NCI-H774 (cell line): ENCODE results near the gene PIM2.

ENCODE experiments used
- DNase-seq: peaks from one replicate; lab custom pipeline; 2025; lab: John Stamatoyannopoulos, UW

Gene PIM2

DNA sequence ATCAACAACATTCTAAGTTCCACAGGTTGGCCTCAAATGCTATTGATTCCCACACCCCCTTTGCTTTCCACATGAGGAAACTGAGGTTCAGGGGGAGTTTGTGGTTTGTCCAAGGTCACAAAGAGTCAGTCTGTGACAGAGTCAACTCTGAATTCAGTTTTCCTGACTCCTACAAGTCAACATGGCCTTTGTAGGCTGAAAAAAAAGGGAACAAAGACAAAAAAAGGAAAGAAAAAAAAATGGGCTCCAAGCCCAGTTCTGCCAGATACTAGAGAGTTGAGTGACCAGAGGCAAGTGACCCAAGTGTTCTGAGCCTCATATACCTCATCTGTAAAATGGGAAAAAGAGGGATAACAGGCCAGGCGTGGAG, 16.5 kb upstream of the PIM2 start:
- no peak for DNase-seq

DNA sequence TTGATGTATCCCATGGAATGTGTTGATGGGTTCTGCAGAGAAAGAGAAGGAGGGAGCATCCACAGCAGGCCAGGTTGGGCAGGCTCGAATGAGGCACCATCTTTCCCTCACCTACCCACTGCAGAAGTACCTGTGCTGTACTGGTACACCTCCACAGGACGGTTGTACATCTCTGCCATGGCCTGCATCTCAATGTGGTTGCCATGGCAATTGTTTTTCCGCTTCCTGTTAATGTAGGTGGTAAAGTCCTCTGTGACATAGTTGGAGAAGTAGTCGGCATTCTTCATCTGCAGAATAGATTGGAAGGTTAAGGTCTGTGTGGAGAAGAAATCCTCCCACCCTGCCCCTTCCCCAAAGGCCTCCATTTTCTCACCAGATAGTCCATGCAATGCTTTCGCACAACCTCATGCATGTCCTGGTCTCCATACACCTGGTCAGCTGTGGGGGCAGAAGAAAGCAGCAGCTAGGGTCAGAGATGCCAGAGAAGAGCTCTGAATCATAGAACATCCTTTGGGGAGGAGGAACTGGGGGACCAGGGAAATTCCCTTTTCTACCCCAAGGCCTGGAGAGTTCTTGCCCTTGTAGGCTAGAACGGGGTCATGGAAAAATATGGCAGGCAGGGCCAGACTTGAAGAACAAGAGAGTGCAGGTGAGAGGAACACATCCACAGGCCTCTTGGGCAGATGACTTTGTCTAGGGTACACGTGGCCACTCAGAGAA, 15.9 kb upstream of the PIM2 start:
- DNase-seq = no peak

DNA sequence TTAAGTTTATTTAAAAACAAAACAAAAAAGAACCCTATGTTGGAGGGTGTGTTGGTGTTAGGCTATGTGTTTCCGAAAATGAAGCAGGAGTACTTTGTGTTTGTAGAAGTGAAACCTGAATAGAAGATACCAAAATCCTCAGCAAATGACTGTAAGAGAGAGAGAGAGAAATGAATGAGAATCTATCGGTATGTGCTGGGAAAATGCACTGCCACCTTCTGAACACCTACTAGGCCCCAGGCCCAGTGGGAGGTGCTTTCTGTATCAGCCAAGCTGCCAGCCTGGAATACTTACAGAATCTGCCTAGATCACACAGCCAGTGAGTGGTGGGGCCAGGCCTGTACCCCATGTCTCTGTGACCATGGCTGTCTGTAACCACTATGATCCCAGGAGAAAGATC, 14.9 kb upstream of the PIM2 start:
- no peak for DNase-seq

DNA sequence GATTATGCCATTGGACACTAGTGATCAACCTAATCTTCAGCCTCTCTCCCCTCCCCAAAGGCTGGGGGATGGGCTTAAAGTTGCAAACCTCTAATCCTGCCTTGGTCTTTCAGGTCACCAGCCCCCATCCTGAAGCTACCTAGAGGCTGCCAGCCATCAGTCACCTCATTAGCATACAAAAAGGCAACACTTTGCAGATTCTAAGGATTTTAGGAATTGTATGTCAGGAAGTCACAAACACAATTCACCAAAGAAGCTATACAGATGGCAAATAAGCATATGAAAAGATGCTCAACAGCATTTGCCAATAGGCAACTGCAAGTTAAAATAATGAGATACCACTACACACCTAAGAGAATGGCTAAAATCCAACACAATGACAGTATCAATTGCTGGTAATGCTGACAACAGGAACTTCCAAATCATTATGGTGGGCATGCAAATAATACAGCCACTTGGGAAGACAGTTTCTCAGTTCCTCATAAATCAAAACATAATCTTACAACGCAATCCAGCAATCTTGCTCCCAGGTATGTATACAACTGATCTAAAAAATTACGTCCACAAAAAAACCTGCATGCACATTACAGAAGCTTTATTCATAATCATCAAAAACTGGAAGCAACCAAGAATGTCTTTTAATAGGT, 9.0 kb upstream of the PIM2 start:
- no peak for DNase-seq

DNA sequence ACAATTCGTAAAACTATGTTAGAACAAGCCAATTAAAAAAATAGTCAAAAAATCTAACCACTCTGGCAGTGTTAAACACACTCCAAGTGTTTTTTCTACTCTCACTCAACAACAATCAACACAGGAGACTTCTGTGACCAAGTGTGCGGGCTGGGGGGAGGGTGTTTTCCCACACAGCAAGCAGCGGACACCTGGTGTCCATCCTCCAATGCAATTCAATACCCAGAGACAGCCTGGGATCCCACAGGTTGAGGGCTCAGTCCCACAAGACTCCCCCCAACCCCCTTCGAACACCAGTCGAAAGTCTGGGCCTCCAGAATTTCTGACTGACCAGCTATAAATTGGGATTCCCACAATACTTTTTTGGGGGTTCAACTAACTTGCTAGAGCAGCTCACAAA, 8.3 kb upstream of the PIM2 start:
- no peak for DNase-seq

DNA sequence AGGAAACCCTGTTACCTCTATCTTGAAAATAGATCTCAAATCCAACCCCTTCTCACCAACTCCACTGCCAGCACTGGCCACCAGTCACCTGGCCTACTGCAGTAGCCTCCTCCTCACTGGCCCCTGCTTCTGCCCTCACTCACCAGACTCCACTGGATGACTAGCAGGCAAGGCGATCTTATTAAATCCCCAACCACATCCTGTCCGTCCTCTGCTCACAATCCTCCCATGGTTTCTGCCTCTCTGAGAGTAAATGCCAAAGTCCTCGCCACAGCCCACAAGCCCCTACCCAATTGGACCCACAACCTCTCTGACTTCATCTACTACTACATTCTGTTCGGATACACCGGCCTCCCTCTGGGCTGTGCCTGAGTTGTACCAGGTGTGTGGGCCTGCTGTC, 5.4 kb upstream of the PIM2 start:
- no peak for DNase-seq

DNA sequence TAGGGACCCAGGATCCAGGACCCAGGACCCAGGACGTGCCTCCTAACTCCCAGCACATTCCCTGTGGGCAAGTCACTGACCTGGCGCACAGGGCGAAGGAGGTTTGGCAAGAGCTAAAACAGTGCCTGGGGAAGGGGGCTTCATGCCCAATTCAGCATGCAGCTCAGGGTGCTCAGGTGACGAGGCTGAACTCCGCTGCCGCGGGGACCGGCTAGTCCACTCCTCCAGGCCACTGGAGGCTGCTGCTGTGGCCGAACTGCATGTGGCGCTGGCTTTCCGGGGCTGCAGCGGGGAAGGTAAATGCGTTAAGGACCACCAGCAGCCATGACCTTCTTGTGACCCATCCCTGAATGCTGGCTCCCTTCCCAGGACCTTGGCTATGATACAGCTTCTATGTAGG, 4.9 kb upstream of the PIM2 start:
- DNase-seq = no peak

DNA sequence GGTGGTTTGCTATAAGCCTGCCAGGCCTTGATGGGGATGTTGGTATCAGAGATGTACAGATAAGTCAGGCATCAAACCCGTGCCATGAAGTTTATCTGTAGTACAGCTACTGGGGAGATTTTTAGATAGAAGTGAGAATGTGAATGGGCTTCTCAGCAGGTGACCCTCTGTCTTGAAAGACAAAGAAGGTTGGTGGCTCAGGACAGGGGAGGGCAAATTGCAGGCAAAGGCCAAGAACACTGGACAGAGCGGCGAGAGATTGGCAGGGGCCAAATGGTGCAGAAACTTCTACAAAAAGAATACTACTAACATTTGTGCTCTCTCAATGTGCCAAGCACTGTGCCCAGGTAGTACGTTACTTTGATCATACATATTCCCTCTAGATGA, 1.9 kb upstream of the PIM2 start:
- no peak for DNase-seq

DNA sequence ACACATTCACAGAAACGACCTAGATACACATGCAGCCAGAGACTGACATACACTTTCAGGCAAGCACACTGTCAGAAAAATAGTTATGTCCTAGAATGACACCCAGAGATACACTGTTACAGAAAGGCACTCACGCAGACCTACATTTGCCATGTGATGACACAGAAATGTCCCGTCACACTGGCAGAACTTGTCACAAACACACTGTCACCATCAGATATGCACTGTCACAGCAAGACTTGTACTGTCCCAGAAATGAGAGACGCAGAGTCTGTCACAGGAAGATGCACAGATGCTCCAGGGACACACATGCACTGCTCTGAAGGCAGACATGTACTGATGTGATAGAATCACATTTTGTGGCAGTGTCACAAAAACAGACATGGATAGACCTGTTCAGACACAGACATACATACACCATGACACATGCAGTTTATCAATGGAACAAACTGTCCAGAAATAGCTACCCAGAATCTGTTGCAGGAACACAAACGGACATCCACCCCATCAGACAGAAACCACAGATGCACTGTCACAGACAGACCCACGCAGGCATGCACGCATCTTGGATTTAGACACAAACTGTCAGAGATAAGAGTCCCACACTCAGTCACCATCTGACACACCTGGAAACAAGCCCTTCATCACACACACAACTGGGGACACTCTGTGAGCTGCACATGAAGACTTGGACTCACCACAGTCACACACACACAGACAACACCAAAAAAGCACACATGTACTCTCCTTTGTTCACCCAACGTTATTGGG, 1.3 kb upstream of the PIM2 start:
- DNase-seq = no peak

DNA sequence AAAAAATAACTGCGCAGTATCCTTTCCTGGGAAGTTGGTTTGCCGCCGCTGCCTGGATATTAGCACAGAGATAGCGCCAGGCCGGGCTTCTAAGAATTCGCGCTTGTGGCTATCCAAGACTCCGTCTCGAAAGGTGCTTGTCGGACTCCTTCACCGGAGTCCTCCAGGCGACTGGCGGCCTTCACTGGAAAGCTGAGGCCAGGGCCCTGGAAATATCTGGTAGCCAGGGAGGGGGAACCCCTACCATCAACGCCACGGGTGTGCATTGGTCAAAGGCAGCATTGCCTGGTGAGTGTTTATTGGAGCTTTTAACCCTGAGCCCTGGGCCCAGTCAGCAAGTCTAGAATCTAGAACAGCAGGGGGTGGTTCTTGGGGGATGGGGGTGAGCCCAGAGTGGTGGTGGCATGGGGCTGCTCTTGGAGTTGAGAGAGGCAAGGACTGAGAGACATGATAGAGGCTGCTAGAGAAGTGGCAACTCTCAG, 577 bp upstream of the PIM2 start:
- DNase-seq = no peak

DNA sequence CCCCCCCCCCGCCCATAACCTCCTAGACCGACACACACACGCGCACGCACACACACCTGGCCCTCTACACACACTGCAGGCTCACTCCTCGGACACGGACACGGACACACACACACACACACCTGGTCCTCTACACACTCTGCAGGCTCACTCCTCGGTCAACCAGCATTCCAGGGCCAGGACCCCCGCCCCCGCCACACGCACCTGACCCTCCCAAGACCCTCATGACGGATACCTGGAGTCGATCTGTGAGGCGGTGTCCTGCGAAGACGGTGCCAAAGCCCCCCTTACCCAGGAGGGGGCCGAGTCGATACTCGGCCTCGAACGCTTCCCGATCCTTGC, 552 bp downstream of the PIM2 start:
- DNase-seq = no peak

DNA sequence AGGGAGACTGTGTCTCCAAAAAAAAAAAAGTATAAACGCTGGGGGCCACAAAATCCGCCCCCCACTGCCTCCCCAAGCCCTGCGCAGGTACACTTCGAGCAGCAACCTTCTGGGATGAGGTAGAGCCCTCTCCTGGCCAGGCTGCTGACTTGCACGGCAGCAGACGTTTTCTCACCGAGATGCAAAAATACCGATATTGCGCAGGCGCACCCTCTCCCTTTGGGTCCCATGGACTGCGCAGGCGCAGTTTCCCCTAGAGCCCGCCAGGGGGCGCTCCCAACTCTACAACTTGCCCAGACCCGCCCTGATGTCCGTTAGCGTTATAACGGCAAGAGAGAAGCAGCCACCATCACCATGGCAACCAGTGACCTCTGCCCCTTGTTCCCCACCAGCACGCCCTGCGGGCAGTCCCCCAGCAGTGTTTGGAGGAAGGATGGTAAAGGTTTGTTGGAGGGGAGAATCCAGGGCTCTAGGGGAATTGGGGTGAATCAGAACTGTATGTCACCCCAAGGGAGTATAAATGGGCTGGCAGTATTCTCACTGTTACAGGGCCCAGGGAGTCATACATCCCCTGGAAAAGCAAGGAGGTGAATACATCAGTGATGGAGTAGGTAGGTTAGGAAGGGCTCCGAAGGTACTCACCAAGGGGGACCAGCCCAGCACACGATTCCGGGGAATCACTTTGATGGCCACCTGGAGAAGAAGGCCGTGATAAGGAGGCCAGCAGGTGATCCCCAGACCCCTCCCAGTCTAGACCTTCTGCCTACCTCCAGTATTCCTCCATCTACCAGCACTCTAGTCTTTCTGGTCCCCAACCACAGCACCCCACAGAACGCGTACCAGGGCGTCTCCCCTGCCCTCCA, 1.5 kb downstream of the PIM2 start:
- DNase-seq = peak; percentile 80

DNA sequence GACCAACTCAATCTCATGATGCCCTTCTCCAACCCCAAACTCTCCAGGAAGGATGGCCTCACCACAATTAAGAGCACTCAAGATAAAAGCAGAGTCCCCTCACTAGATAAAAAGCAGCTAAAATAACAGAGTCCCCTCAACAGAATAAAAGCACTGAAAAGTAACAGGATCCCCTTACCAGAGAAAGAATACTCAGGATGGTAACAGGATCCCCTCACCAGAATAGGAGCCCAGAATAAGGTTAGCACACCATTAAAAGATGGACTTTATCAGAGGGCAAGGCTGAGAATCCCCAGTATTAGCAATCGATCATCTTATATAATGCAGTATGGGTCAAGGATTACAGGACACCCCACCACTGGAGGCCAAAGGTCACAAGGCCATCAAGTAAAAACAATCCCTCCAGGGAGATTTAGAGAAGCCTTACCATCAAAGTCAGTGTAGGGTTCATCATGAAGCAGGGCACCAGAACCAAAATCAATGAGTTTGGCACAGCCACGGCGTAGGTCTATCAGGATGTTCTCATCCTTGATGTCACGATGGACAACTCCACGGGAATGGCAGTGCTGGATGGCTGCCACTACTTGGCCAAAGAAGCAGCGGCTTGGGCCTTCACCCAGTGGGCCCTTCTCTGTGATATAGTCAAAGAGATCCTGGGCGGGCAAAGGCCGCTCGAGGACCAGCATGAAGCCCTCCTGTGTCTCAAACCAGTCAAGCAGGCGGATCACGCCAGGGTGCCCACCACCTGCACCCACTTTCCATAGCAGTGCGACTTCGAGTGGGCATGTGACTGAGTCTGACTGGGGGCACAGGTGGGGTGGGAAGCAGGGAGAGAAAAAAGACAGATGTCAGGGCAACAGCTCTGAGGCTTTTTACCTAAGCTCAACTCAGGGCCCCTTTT, 4.0 kb downstream of the PIM2 start:
- no peak for DNase-seq

DNA sequence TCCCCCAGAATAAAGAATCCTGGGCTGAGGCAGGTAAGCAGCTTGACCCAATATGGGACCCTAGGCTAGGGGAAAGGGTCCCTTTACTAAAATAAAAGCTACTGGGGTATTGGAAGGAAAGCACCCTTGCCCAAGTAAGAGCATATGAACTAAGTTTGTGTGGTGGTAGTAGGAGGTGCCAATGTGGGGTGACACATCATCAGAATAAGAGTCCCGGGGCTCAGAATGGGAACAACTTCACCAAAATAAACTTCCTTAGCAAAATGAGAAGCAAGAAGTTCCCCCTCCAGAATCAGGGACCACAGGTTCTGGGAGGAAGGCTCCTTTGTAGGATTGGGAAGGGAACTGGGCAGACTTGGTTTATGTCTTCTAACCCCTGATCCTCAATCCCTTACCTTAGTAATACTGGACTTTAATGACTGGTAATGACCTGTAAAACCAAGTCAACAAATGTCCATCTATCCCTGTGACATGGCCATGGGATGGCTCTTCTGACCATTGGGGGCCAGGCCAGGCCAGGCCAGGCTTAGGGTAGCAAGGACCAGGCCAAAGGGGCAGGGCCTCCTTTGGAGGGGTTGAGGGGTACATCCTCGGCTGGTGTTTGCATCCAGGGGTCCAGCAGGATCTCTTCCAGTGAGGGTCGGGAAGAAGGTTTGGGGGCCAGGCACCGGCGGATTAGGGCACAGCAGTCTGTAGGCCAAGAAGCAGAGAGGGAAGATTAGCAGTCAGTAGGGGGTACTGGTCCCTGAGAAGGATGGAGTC, 5.0 kb downstream of the PIM2 start:
- no peak for DNase-seq

DNA sequence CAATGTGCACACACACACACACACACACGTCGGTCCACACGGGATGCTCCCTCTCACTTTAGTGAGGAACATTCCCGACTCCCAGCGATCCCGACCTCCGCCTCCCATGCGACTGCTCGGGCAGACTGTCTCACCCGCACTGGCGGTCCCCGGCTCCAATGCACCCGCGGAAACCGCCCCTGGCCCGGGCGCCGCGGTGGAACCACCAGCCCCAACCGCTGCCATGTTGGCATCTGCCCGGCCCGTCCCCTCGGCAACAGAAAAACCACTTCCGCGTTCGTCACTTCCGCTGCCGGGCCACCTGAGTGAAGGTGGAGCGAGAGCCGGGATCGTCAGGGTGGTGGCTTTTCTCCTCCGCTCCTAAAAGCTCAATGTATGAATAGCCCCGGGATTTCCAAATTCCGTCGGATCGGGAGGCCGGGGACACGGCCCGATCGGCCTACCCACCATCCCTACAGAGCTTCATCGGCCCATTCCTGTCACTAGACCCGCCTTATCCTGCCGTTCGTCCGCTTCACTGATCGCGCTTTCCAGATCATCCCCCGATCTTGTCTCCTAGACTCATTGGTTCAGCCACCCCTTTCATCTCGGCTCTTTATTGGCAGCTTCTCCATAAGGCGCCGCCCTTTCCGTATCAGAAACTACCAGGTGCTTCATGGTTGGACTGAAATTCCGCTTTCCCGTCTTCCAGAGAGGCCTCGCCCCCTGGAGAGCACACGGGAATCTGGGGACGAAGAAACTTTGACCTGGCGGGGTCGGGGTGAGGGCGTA, 7.2 kb downstream of the PIM2 start, which contains the start of gene SLC35A2:
Gene SLC35A2 (minus strand): TSS at position 235 of the 771 bp plus-strand sequence. CDS start 10 bp downstream, at position 225.
- peak; percentile 62 for DNase-seq

DNA sequence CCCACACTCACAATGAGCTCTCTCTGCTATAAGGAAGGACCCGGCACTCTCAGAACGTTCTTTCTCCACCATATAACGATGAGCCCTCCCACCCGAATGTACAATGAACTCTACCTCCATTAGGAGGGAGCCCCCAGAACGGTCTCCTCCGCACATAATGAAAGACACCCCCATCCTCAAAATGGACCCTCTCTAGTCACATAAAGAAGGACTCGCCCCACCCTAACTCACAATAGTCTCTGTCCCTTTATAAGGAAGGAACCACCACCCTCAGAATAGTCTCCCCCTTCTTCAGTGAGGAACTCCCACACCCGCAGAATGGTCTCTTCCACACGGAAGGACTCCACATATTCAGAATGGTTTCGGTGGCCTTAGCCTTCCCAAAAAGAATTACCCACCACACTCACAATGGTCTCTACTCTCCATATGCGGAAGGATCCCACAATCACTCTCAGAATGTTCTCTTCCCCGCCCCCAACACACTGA, 7.9 kb downstream of the PIM2 start:
- DNase-seq = no peak

DNA sequence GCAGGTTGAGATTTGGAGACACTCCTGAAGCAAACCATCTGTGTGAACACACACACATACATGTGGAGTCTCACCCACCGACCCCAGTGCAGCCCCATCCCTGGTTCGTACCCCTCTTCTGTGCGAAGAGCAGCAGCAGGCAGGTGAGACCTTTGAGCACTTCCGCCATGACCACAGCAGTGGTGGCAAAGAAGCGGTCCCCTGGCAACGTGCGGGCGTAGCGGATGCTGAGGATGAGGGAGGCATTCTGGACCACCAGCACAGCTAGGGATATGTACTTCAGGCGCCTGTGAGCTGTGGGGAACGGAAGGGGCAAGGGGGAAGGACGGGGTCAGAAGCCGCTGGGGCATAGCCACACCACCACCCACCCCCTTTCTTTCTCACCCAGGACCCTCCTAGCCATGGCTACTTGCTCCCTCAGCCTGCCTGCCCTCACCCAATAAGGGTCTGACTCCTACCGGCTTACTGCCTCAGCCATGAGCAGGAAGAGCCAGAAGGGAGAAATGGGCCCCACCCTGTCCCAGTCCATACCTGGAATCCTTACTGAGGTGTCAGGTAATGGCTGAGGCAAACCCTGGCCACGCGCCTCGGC, 9.0 kb downstream of the PIM2 start:
- DNase-seq = no peak

DNA sequence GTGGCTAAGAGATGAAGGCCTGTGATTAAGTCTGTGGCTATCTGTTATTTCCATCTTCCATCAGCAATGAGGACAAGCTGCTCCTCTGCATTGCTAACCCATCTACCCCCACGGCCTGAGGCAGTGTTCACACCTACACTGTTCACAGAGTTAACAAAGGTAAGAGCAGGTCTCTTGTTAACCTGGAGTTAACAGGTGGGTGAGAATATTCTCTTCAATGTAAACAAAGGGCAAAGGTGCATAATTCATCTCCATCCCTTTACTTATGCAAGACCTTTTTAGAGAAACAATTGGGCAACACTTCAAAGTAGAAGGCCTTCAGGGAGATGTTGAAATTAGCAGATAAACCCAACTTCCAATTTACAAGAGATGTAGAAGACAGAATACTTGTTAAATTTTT, 10.2 kb downstream of the PIM2 start:
- DNase-seq = no peak
